Measurements from ENCODE around the gene TRIB2. TPM values are rescaled to one million over a fixed set of nuclear protein-coding genes. Genes with fewer than 3 reads are reported as not detected.
A peak's percentile ranks its signal among the peaks of the same experiment; 100 is the strongest.

TRIB2 gene
- total and polyA plus RNA-seq, 9 of the 15 experiments (the other 6 are each of a cell fraction or from before 2014, with no cell fraction given) = 9.0 to 39.0 (median 26.3) TPM

DNA sequence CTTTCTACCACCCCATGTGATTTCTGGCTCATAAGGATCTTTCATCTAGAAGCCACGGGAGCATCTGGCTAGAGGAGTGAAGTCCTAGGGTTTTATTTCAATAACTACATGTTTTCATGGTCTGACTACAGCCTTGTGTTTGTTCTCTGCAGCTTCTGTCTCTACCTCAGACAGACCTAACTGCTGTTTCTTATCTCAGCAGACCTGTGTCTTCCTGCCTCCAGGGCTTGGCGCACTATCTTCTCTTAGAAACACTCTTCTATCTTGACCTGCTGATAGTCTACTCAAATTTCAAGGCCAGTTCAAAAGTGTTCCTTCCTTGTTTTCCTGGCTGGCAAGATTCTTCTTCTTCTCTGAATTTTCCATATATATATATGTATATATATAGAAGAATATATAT is 11.0 kb upstream of the TRIB2 start (continued):
- TF ChIP-seq, protein P1, sequence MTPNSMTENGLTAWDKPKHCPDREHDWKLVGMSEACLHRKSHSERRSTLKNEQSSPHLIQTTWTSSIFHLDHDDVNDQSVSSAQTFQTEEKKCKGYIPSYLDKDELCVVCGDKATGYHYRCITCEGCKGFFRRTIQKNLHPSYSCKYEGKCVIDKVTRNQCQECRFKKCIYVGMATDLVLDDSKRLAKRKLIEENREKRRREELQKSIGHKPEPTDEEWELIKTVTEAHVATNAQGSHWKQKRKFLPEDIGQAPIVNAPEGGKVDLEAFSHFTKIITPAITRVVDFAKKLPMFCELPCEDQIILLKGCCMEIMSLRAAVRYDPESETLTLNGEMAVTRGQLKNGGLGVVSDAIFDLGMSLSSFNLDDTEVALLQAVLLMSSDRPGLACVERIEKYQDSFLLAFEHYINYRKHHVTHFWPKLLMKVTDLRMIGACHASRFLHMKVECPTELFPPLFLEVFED (CRISPR knock-in tag; conservative IDR thresholded peaks at IDR 0.05) = no peak
- TF ChIP-seq ZKSCAN1 (IDR thresholded peaks at IDR 0.05; ENCODE audit: low read depth, low read length) (no peak), SMARCE1 (IDR thresholded peaks at IDR 0.05) (peak; percentile 41; the same call in 1 of the 2 replicates), SRSF3 (IDR thresholded peaks at IDR 0.05; ENCODE audit: insufficient read depth, low read length) (no peak), ZBTB7A (IDR thresholded peaks at IDR 0.05; ENCODE audit: borderline replicate concordance, control insufficient read depth, low read depth, low read length) (no peak), TFAM (CRISPR knock-in tag; conservative IDR thresholded peaks at IDR 0.05) (no peak), SLC30A9 (CRISPR knock-in tag; IDR thresholded peaks at IDR 0.05) (no peak), MCM2 (IDR thresholded peaks at IDR 0.05; ENCODE audit: low read depth) (no peak), LEF1 (IDR thresholded peaks at IDR 0.05) (peak; percentile 62; the same call in 1 of the 2 replicates), SMAD4 (CRISPR knock-in tag; conservative IDR thresholded peaks at IDR 0.05) (peak; percentile 84), ZNF384 (IDR thresholded peaks at IDR 0.05; ENCODE audit: low read depth, low read length) (no peak)
- TF ChIP-seq, protein P2, sequence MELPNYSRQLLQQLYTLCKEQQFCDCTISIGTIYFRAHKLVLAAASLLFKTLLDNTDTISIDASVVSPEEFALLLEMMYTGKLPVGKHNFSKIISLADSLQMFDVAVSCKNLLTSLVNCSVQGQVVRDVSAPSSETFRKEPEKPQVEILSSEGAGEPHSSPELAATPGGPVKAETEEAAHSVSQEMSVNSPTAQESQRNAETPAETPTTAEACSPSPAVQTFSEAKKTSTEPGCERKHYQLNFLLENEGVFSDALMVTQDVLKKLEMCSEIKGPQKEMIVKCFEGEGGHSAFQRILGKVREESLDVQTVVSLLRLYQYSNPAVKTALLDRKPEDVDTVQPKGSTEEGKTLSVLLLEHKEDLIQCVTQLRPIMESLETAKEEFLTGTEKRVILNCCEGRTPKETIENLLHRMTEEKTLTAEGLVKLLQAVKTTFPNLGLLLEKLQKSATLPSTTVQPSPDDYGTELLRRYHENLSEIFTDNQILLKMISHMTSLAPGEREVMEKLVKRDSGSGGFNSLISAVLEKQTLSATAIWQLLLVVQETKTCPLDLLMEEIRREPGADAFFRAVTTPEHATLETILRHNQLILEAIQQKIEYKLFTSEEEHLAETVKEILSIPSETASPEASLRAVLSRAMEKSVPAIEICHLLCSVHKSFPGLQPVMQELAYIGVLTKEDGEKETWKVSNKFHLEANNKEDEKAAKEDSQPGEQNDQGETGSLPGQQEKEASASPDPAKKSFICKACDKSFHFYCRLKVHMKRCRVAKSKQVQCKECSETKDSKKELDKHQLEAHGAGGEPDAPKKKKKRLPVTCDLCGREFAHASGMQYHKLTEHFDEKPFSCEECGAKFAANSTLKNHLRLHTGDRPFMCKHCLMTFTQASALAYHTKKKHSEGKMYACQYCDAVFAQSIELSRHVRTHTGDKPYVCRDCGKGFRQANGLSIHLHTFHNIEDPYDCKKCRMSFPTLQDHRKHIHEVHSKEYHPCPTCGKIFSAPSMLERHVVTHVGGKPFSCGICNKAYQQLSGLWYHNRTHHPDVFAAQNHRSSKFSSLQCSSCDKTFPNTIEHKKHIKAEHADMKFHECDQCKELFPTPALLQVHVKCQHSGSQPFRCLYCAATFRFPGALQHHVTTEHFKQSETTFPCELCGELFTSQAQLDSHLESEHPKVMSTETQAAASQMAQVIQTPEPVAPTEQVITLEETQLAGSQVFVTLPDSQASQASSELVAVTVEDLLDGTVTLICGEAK (IDR thresholded peaks at IDR 0.05) = no peak
- TF ChIP-seq, protein P2 (CRISPR knock-in tag; IDR thresholded peaks at IDR 0.05) = no peak
